Lower lobe of right lung (tissue), 2 donors: ENCODE results near the gene SLC22A9. TPM values are rescaled to one million over a fixed set of nuclear protein-coding genes. Genes with fewer than 3 reads are reported as not detected.

Experiments
- ATAC-seq, 2 donors: fragments of 200-7000 bp; cut with Tn5 transposase; one replicate each; pipeline ENCODE4 v1.9.1; 2020 to 2022; ENCODE audit warnings: mild to moderate bottlenecking in 2 of 2, moderate library complexity in 2 of 2
- DNase-seq: peaks from one replicate; pipeline ENCODE4 v3.0.0-alpha.2; 2020
- H3K27ac ChIP-seq: fragments of 200-600 bp; one replicate; pipeline ENCODE4 v1.8.0; 2022
- H3K27me3 ChIP-seq: fragments of 200-600 bp; one replicate; pipeline ENCODE4 v1.8.0; 2022; ENCODE audit warnings: low read depth
- H3K36me3 ChIP-seq: fragments of 200-600 bp; one replicate; pipeline ENCODE4 v1.8.0; 2022; ENCODE audit warnings: mild to moderate bottlenecking
- H3K4me1 ChIP-seq: fragments of 200-600 bp; one replicate; pipeline ENCODE4 v1.8.0; 2022
- H3K4me3 ChIP-seq: fragments of 200-600 bp; one replicate; pipeline ENCODE4 v1.8.0; 2022; ENCODE audit warnings: mild to moderate bottlenecking
- H3K9me3 ChIP-seq: fragments of 200-600 bp; one replicate; pipeline ENCODE4 v1.8.0; 2022
- CTCF ChIP-seq: fragments of 200-600 bp; IDR thresholded peaks from one replicate; pipeline ENCODE4 v1.8.0; 2022; ENCODE audit warnings: antibody characterized with exemption, mild to moderate bottlenecking
- intact Hi-C: fragments of 100-400 bp; cut with DNase I; formaldehyde crosslinking; loops from one replicate; pipeline ENCODE4 v1.11.0; 2022
- total RNA-seq: library from RNA; stranded (reverse); fragmentation: NEBNext Ultra II Directional; extraction: Animal tissue kit (Norgen Biotek cat#: 25700); gene quantifications from one replicate; pipeline ENCODE4 v1.2.1, GENCODE V29; 2021
- donor health status: DM: no; HTN: yes; CAD: no; lungs with severe emphysema.

Gene SLC22A9
- total RNA-seq, 1 donor from 2014 or later: not detected

- no peaks in the 10 kb centered on the region for H3K4me1 ChIP-seq
- no peak overlapping the region for H3K4me3 ChIP-seq
- no peaks in the 10 kb centered on the region for H3K36me3 ChIP-seq
- H3K9me3 ChIP-seq: no peaks in the 10 kb centered on the region
- no peak overlapping the region for H3K27ac ChIP-seq
- ATAC-seq (no peak), DNase-seq (no peak)
- H3K27me3 ChIP-seq: peaks cover 12% of the 10 kb centered on the region
- intact Hi-C loops: no loop called here
- TF ChIP-seq CTCF: no peak
These were observed 26.1 kb downstream of the SLC22A9 start for GRCh38 chr11:63395697-63396096.

- no peaks in the 10 kb centered on the region for H3K27me3 ChIP-seq
- no peak for TF ChIP-seq CTCF
- no peaks in the 10 kb centered on the region for H3K36me3 ChIP-seq
- intact Hi-C loops: no loop called here
- ATAC-seq: no peak
- H3K9me3 ChIP-seq: no peaks in the 10 kb centered on the region
- H3K4me3 ChIP-seq: no peak overlapping the region
- H3K4me1 ChIP-seq: no peaks in the 10 kb centered on the region
- DNase-seq: no peak
- no peak overlapping the region for H3K27ac ChIP-seq
These were observed 34.8 kb downstream of the SLC22A9 start for GRCh38 chr11:63404161-63404935.

- no peak for TF ChIP-seq CTCF
- Histone ChIP-seq H3K36me3 (no peaks in the 10 kb centered on the region), H3K27me3 (no peaks in the 10 kb centered on the region), H3K4me1 (no peaks in the 10 kb centered on the region), H3K27ac (no peak overlapping the region), H3K4me3 (no peak overlapping the region), H3K9me3 (no peaks in the 10 kb centered on the region)
- DNase-seq: no peak
- ATAC-seq: no peak
- intact Hi-C loops: no loop called here
These were observed 35.5 kb downstream of the SLC22A9 start for GRCh38 chr11:63405114-63405513.

- H3K9me3 ChIP-seq: no peaks in the 10 kb centered on the region
- no peak for TF ChIP-seq CTCF
- H3K27ac ChIP-seq: no peak overlapping the region
- no peaks in the 10 kb centered on the region for H3K27me3 ChIP-seq
- DNase-seq (no peak), ATAC-seq (no peak)
- H3K4me3 ChIP-seq: no peak overlapping the region
- no peaks in the 10 kb centered on the region for H3K36me3 ChIP-seq
- H3K4me1 ChIP-seq: no peaks in the 10 kb centered on the region
- intact Hi-C loops: no loop called here
These were observed 36.9 kb downstream of the SLC22A9 start for GRCh38 chr11:63406458-63406857.

- H3K4me1 ChIP-seq: no peaks in the 10 kb centered on the region
These were observed 47.7 kb downstream of the SLC22A9 start for GRCh38 chr11:63417174-63417852.

More at GRCh38 chr11:63417174-63417852, 47.7 kb downstream of the SLC22A9 start:
- Histone ChIP-seq H3K9me3 (no peaks in the 10 kb centered on the region), H3K36me3 (no peaks in the 10 kb centered on the region), H3K4me3 (no peak overlapping the region), H3K27ac (no peak overlapping the region), H3K27me3 (no peaks in the 10 kb centered on the region)
- DNase-seq (no peak), ATAC-seq (no peak)
- intact Hi-C loops: no loop called here
- TF ChIP-seq CTCF: no peak
